GM19452 (cell line): Measurements from ENCODE around the gene NHSL2.

Source experiments
- ATAC-seq: cut with Tn5 transposase; IDR thresholded peaks from one replicate; pipeline ENCODE4 v1.9.1; 2021; ENCODE audit not compliant: unreplicated experiment

Gene NHSL2

GRCh38 chrX:71989768-71990426, 79.3 kb downstream of the NHSL2 start:
- ATAC-seq, result no peak

- no peak for ATAC-seq
Observed at GRCh38 chrX:71990518-71990917, 79.9 kb downstream of the NHSL2 start.

GRCh38 chrX:71991164-71991563, 80.5 kb downstream of the NHSL2 start:
- ATAC-seq, result no peak

- ATAC-seq, result no peak
Observed at GRCh38 chrX:71992711-71993110, 82.1 kb downstream of the NHSL2 start.

- ATAC-seq, result no peak
Observed at GRCh38 chrX:71993371-71993770, 82.7 kb downstream of the NHSL2 start.

- no peak for ATAC-seq
Observed at GRCh38 chrX:71994601-71995000, 84.0 kb downstream of the NHSL2 start.

GRCh38 chrX:71995122-71995521, 84.5 kb downstream of the NHSL2 start:
- ATAC-seq, result no peak

GRCh38 chrX:71996136-71996535, 85.5 kb downstream of the NHSL2 start:
- no peak for ATAC-seq

GRCh38 chrX:71996826-71997225, 86.2 kb downstream of the NHSL2 start:
- no peak for ATAC-seq

GRCh38 chrX:71997320-71997719, 86.7 kb downstream of the NHSL2 start:
- no peak for ATAC-seq

GRCh38 chrX:71998836-71999509, 88.3 kb downstream of the NHSL2 start:
- ATAC-seq, result no peak

- ATAC-seq, result no peak
Observed at GRCh38 chrX:71999535-71999934, 88.9 kb downstream of the NHSL2 start.

GRCh38 chrX:72001471-72001870, 90.8 kb downstream of the NHSL2 start:
- no peak for ATAC-seq

- no peak for ATAC-seq
Observed at GRCh38 chrX:72001906-72002305, 91.3 kb downstream of the NHSL2 start.

- no peak for ATAC-seq
Observed at GRCh38 chrX:72002875-72003274, 92.2 kb downstream of the NHSL2 start.

GRCh38 chrX:72003811-72004750, 93.4 kb downstream of the NHSL2 start:
- ATAC-seq, result no peak

- ATAC-seq, result no peak
Observed at GRCh38 chrX:72005046-72005445, 94.4 kb downstream of the NHSL2 start.

- no peak for ATAC-seq
Observed at GRCh38 chrX:72006461-72006860, 95.8 kb downstream of the NHSL2 start.

GRCh38 chrX:72009731-72010130, 99.1 kb downstream of the NHSL2 start:
- ATAC-seq, result no peak

- ATAC-seq, result no peak
Observed at GRCh38 chrX:72011734-72012133, 101.1 kb downstream of the NHSL2 start.

- ATAC-seq, result no peak
Observed at GRCh38 chrX:72015383-72015782, 104.7 kb downstream of the NHSL2 start.
